ENCODE data around the gene MDN1. TPM values are rescaled to one million over a fixed set of nuclear protein-coding genes. Genes with fewer than 3 reads are reported as not detected.
"Not testable (repeated sequence)": the region's sequence is repeated elsewhere in the genome, so short reads cannot be mapped to it uniquely, and the experiment has no call there.

MDN1 gene
- total RNA-seq, 4 donors from 2014 or later, result 18.1 to 26.0 (median 19.5) TPM

GRCh38 chr6:89826029-89826528 lies 6.5 kb upstream of the MDN1 start:
- peaks cover 0 to 5% (median 0%) of the 10 kb centered on the region in 4 donors for H3K27me3 ChIP-seq
- no peak overlapping the region for H3K4me3 ChIP-seq
- TF ChIP-seq, protein P1, sequence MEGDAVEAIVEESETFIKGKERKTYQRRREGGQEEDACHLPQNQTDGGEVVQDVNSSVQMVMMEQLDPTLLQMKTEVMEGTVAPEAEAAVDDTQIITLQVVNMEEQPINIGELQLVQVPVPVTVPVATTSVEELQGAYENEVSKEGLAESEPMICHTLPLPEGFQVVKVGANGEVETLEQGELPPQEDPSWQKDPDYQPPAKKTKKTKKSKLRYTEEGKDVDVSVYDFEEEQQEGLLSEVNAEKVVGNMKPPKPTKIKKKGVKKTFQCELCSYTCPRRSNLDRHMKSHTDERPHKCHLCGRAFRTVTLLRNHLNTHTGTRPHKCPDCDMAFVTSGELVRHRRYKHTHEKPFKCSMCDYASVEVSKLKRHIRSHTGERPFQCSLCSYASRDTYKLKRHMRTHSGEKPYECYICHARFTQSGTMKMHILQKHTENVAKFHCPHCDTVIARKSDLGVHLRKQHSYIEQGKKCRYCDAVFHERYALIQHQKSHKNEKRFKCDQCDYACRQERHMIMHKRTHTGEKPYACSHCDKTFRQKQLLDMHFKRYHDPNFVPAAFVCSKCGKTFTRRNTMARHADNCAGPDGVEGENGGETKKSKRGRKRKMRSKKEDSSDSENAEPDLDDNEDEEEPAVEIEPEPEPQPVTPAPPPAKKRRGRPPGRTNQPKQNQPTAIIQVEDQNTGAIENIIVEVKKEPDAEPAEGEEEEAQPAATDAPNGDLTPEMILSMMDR (IDR thresholded peaks at IDR 0.05), result no peak
- no peak for TF ChIP-seq POLR2AphosphoS5 (IDR thresholded peaks at IDR 0.05)
- TF ChIP-seq EP300 (IDR thresholded peaks at IDR 0.05), result no peak
- no peak for TF ChIP-seq POLR2A (IDR thresholded peaks at IDR 0.05; ENCODE audit: low read depth)
- peaks cover 13 to 20% (median 16%) of the 10 kb centered on the region in 4 donors for H3K4me1 ChIP-seq
- H3K36me3 ChIP-seq, result peaks cover 0 to under 1% (median 0%) of the 10 kb centered on the region in 4 donors
- DNase-seq (ENCODE audit: extremely low spot score), result no peak
- H3K27ac ChIP-seq (replicated peaks in 1 of 4), result no peak overlapping the region
- H3K9me3 ChIP-seq, result no peaks in the 10 kb centered on the region
- intact Hi-C loops (cut with DNase I), result loop anchor here (10.0 kb wide), 1 partner anchor 469 kb away; the partner anchor contains the start of gene BACH2
- WGBS, result 61% methylated on average over 6 of the region's 6 CpGs

DNA sequence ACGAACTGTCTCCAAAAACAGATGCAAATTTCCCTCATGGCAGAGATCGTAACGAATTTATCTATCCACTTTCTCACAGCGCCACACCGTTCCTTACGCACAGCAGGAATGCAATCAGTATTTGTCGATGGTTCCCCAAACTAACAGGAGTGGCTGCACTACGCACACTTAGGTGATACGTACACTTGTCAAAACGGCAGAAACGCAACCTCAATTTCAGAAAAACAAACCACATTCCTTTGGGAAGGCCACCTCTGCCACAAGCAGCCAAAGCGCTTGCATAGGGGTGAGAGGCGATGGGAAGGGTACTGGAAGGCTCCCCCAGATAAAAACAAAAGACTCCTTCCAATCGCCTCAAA lies 638 bp downstream of the MDN1 start:
- H3K9me3 ChIP-seq, result no peaks in the 10 kb centered on the region
- H3K36me3 ChIP-seq, result no peaks in the 10 kb centered on the region
- H3K27ac ChIP-seq (replicated peaks in 1 of 4), result peak overlapping the region; percentile 89 to 93 (median 90)
- TF ChIP-seq POLR2A (IDR thresholded peaks at IDR 0.05; ENCODE audit: low read depth), result no peak
- no peak for TF ChIP-seq POLR2AphosphoS5 (IDR thresholded peaks at IDR 0.05)
- peak overlapping the region; percentile 75 to 98 (median 88) for H3K4me3 ChIP-seq
- 0% methylated on average over 14 of the region's 14 CpGs for WGBS
- intact Hi-C loops (cut with DNase I), result no loop called here
- H3K4me1 ChIP-seq, result peaks cover 14 to 33% (median 26%) of the 10 kb centered on the region in 4 donors
- no peak for DNase-seq (ENCODE audit: extremely low spot score)
- H3K27me3 ChIP-seq, result no peaks in the 10 kb centered on the region

GRCh38 chr6:89817481-89817880 lies 2.1 kb downstream of the MDN1 start:
- TF ChIP-seq POLR2AphosphoS5 (IDR thresholded peaks at IDR 0.05) (no peak), EP300 (IDR thresholded peaks at IDR 0.05) (no peak), POLR2A (IDR thresholded peaks at IDR 0.05; ENCODE audit: low read depth) (no peak)
- TF ChIP-seq, protein P1 (IDR thresholded peaks at IDR 0.05), result no peak
- intact Hi-C loops (cut with DNase I), result no loop called here
- Histone ChIP-seq H3K4me1 (peaks cover 14 to 33% (median 26%) of the 10 kb centered on the region in 4 donors), H3K27ac (replicated peaks in 1 of 4) (no peak overlapping the region), H3K27me3 (no peaks in the 10 kb centered on the region), H3K36me3 (no peaks in the 10 kb centered on the region), H3K9me3 (no peaks in the 10 kb centered on the region), H3K4me3 (no peak overlapping the region)
- 63% methylated on average over 3 of the region's 3 CpGs for WGBS
- DNase-seq (ENCODE audit: extremely low spot score), result no peak

- DNase-seq (ENCODE audit: extremely low spot score); intact Hi-C loops (cut with DNase I); H3K9me3 ChIP-seq; H3K27ac ChIP-seq (replicated peaks in 1 of 4); H3K36me3 ChIP-seq; H3K4me3 ChIP-seq; H3K27me3 ChIP-seq: not testable (repeated sequence)
- 89% methylated on average over 3 of the region's 3 CpGs for WGBS
- peaks cover 7 to 18% (median 13%) of the 10 kb centered on the region in 4 donors for H3K4me1 ChIP-seq
These were observed 6.2 kb downstream of the MDN1 start for GRCh38 chr6:89813422-89813821.

DNA sequence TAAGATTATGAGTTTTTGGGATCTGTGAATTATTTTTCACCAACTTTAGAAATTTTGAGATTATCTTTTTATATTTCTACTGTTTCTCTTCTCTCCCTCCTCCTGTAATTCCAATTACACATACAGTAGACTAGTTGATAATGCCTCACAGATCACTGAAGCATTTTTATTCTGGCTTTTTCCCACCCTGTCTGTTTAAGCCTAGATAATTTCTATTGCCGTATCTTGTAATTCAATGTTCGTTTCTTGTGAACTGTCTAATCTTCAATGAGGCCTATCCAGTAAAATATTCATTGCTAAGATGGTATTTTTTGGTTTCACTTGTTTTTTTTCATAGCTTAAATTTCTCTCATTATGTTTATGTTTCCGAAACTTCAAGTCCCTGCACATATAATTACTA lies 12.0 kb downstream of the MDN1 start:
- no peaks in the 10 kb centered on the region for H3K27me3 ChIP-seq
- intact Hi-C loops (cut with DNase I), result no loop called here
- peaks cover under 1 to 8% (median 6%) of the 10 kb centered on the region in 4 donors for H3K36me3 ChIP-seq
- H3K4me3 ChIP-seq, result no peak overlapping the region
- DNase-seq (ENCODE audit: extremely low spot score), result no peak
- no peaks in the 10 kb centered on the region for H3K4me1 ChIP-seq
- no peak overlapping the region for H3K27ac ChIP-seq (replicated peaks in 1 of 4)
- H3K9me3 ChIP-seq, result no peaks in the 10 kb centered on the region
- TF ChIP-seq POLR2AphosphoS5 (IDR thresholded peaks at IDR 0.05) (no peak), EP300 (IDR thresholded peaks at IDR 0.05) (no peak), POLR2A (IDR thresholded peaks at IDR 0.05; ENCODE audit: low read depth) (no peak)
- 95% methylated on average over 3 of the region's 3 CpGs for WGBS

DNA sequence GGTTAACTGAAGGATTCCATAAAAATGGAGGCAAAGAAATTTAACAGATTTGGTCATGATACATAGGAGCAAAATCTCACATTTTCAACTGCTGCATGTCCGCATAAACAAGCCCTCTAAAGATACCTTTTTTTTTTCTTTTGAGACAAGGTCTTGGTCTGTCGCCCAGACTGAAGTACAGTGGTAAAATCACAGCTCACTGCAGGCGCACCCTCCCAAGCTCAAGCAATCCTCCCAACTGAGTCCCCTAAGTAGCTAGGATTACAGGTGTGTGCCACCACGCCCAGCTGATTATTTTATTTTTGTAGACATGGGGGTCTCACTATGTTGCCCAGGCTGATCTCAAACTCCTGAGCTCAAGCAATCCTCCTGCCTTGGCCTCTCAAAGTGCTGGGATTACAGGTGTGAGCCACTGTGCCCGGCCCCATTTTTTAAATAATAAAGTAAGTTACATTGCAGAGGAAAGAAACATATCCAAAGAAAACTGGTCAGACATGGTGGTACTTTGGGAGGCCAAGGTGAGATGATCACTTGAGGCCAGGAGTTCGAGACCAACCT lies 13.7 kb downstream of the MDN1 start:
- no peak for DNase-seq (ENCODE audit: extremely low spot score)
- 82% methylated on average over 6 of the region's 6 CpGs for WGBS
- Histone ChIP-seq H3K9me3 (no peaks in the 10 kb centered on the region), H3K36me3 (peaks cover 11 to 24% (median 19%) of the 10 kb centered on the region in 4 donors), H3K27ac (replicated peaks in 1 of 4) (no peak overlapping the region), H3K4me1 (no peaks in the 10 kb centered on the region), H3K27me3 (no peaks in the 10 kb centered on the region), H3K4me3 (no peak overlapping the region)
- intact Hi-C loops (cut with DNase I), result no loop called here
- TF ChIP-seq POLR2A (IDR thresholded peaks at IDR 0.05; ENCODE audit: low read depth), result no peak
- TF ChIP-seq POLR2AphosphoS5 (IDR thresholded peaks at IDR 0.05), result no peak
- TF ChIP-seq EP300 (IDR thresholded peaks at IDR 0.05), result no peak
- TF ChIP-seq, protein P1 (IDR thresholded peaks at IDR 0.05), result no peak

All from esophagus muscularis mucosa (tissue), 4 donors.